Measurements from ENCODE around the gene SETD1A. TPM values are rescaled to one million over a fixed set of nuclear protein-coding genes. Genes with fewer than 3 reads are reported as not detected.

Gene SETD1A
- 3.8 and 4.3 TPM in 2 replicates for total RNA-seq (2014; rRNA removed; shearing (Covaris generic); ENCODE audit: low replicate concordance)

DNA sequence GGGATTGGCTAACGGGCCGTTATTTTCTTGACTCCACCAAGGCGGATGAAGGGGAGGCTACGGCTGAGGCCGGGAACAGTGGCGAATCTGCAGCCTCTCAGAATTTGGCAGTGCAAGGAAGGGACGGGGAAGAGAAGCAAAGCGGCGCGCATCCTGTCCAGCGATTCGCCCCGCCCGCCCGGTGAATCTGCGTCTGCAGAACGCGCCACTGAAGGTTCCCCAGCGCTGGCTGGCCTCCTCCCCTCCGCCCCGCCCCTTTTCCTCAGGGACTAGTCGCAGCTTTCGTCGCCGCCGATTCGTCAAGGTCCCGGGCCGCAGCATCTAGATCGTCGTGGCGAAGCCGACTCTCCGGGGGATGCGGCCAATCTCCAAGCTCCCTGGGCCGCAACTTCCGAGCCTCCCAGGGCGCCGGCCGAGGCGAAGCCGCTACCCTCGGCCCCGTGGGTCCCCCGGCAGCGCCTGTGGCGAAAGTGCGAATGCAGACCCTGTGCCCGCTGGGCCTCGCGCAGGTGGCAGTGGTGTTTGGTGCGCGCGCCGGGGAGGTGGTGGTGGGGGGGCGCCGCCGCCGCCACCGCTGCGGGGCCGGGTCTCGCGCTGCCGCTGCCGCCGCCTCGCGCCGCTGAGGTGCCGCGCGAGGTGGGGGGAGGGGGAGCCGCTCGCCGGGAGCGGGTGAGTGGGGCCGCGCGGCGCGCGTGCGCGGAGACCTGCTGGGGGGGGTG lies at the start of gene SETD1A:
TSS of gene SETD1A (plus strand) at position 299 of the 719 bp plus-strand sequence. CDS start 978 bp downstream, outside the sequence.
- no peaks in the 10 kb centered on the region for H3K9me3 ChIP-seq (ENCODE audit: low read length)
- peaks cover 33% of the 10 kb centered on the region for H3K4me1 ChIP-seq (ENCODE audit: low read length)
- peak within 1 kb of the TSS; percentile 98 for H3K4me2 ChIP-seq (ENCODE audit: low read depth, low read length, poor library complexity, severe bottlenecking)
- peak within 1 kb of the TSS; percentile 87 for H3K4me3 ChIP-seq (ENCODE audit: low read length)
- peaks cover 10% of the 10 kb centered on the region for H4K20me1 ChIP-seq (ENCODE audit: insufficient read depth, low read depth, low read length)
- peak; percentile 98 for DNase-seq
- no peaks in the 10 kb centered on the region for H3K9me2 ChIP-seq (replicated peaks; ENCODE audit: insufficient read depth, low read length)
- peaks cover 23% of the 10 kb centered on the region for H3K79me2 ChIP-seq (ENCODE audit: low read length)
- peak within 1 kb of the TSS; percentile 98 for H2AFZ ChIP-seq (ENCODE audit: low read length)
- peak within 1 kb of the TSS; percentile 96 for H3K9ac ChIP-seq (ENCODE audit: low read length)
- peaks cover 29% of the 10 kb centered on the region for H3K36me3 ChIP-seq (ENCODE audit: insufficient read depth, low read length)
- H3K27ac ChIP-seq (ENCODE audit: low read length): peak within 1 kb of the TSS; percentile 93
- H3K27me3 ChIP-seq (ENCODE audit: low read length): no peaks in the 10 kb centered on the region

DNA sequence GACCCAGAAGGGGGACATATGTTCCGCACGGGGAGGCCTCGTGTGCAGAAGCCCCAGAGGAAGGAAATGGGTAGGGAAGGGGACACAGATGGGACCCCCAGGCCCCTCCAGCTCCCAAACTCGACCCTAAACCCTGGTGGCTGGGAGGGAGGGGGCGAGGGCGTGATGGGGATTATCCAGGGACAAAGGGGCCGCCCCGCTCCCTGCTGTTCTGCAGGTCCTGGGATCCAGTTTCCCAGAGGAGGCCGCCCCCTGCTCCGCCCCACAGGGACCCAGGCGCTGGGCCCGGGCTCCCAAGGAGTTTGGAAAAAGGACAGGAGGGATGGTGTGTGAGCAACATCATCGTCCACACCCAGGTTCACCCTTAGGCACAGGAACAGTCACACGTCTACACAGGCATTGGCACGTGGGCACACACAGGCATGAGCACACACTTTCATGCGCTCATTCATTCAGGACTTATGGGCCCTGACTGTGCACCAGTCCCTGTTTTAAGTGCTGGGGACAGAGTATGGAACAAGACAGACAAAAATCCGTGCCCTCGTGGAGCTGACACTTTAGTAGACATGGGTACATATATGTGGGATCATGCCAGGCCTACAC lies 47.0 kb upstream of the SETD1A start:
- no peak overlapping the region for H3K4me2 ChIP-seq (ENCODE audit: low read depth, low read length, poor library complexity, severe bottlenecking)
- H3K36me3 ChIP-seq (ENCODE audit: insufficient read depth, low read length): no peaks in the 10 kb centered on the region
- no peaks in the 10 kb centered on the region for H3K27me3 ChIP-seq (ENCODE audit: low read length)
- H4K20me1 ChIP-seq (ENCODE audit: insufficient read depth, low read depth, low read length): no peaks in the 10 kb centered on the region
- no peak overlapping the region for H3K27ac ChIP-seq (ENCODE audit: low read length)
- no peak overlapping the region for H3K9ac ChIP-seq (ENCODE audit: low read length)
- H3K9me3 ChIP-seq (ENCODE audit: low read length): no peaks in the 10 kb centered on the region
- no peaks in the 10 kb centered on the region for H3K9me2 ChIP-seq (replicated peaks; ENCODE audit: insufficient read depth, low read length)
- H2AFZ ChIP-seq (ENCODE audit: low read length): no peak overlapping the region
- H3K79me2 ChIP-seq (ENCODE audit: low read length): no peaks in the 10 kb centered on the region
- no peak for DNase-seq
- peaks cover 6% of the 10 kb centered on the region for H3K4me1 ChIP-seq (ENCODE audit: low read length)
- H3K4me3 ChIP-seq (ENCODE audit: low read length): no peak overlapping the region

DNA sequence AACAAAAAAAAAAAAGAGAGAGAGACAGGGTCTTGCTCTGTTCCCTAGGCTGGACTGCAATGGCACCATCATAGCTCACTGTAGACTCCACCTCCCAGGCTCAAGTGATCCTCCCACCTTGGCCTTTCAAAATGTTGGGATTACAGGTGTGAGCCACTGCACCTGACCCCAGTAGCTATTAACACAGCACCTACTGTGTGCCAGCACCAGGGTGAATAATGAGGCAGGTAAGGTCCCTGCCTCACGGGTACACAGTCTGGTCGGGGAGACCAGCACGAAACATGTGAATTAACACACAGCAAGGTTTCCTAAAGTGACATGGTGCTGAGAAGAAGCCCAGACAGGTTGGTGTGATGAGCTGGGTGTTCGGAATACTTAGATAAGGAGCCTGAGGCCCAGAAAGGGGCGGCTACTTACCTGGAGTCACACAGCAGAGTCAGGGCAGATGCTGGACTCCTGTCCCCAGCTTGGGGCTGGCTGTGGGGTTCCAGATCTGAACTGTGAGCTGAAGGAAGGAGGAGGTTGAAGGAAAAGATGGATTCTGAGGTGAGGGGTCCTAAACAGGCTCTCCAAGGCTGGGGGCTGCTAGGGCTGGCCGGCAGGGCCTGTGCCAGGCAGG lies 44.7 kb upstream of the SETD1A start:
- H3K79me2 ChIP-seq (ENCODE audit: low read length): no peaks in the 10 kb centered on the region
- H3K27ac ChIP-seq (ENCODE audit: low read length): no peak overlapping the region
- no peaks in the 10 kb centered on the region for H4K20me1 ChIP-seq (ENCODE audit: insufficient read depth, low read depth, low read length)
- no peaks in the 10 kb centered on the region for H3K36me3 ChIP-seq (ENCODE audit: insufficient read depth, low read length)
- no peaks in the 10 kb centered on the region for H3K27me3 ChIP-seq (ENCODE audit: low read length)
- DNase-seq: peak; percentile 34
- no peaks in the 10 kb centered on the region for H3K9me3 ChIP-seq (ENCODE audit: low read length)
- H3K9me2 ChIP-seq (replicated peaks; ENCODE audit: insufficient read depth, low read length): no peaks in the 10 kb centered on the region
- no peak overlapping the region for H2AFZ ChIP-seq (ENCODE audit: low read length)
- H3K4me1 ChIP-seq (ENCODE audit: low read length): peaks cover 6% of the 10 kb centered on the region
- H3K4me2 ChIP-seq (ENCODE audit: low read depth, low read length, poor library complexity, severe bottlenecking): no peak overlapping the region
- no peak overlapping the region for H3K9ac ChIP-seq (ENCODE audit: low read length)
- no peak overlapping the region for H3K4me3 ChIP-seq (ENCODE audit: low read length)

DNA sequence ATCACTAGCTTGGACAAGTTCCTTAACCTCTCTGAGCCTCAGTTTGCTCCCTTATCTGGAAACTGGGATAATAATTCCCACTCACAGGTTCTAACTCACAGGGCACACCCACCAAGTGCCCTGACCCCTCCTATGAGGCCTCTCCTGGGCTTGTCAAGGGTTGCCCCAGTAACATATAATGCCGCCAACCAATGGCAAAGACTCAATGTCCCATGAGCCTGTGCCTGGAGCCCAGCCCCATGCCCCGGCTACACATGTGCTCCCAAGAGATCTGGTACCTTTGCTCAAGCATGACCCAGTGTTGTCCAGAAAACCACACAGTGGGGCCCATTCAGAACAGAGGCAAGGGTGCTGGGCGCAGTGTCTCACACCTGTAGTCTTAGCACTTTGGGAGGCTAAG lies 42.7 kb upstream of the SETD1A start:
- Histone ChIP-seq H3K4me2 (ENCODE audit: low read depth, low read length, poor library complexity, severe bottlenecking) (no peak overlapping the region), H2AFZ (ENCODE audit: low read length) (no peak overlapping the region), H3K9me3 (ENCODE audit: low read length) (no peaks in the 10 kb centered on the region), H3K27ac (ENCODE audit: low read length) (no peak overlapping the region), H3K4me3 (ENCODE audit: low read length) (no peak overlapping the region), H3K9me2 (replicated peaks; ENCODE audit: insufficient read depth, low read length) (no peaks in the 10 kb centered on the region), H3K9ac (ENCODE audit: low read length) (no peak overlapping the region), H3K79me2 (ENCODE audit: low read length) (no peaks in the 10 kb centered on the region), H3K27me3 (ENCODE audit: low read length) (no peaks in the 10 kb centered on the region), H4K20me1 (ENCODE audit: insufficient read depth, low read depth, low read length) (no peaks in the 10 kb centered on the region), H3K36me3 (ENCODE audit: insufficient read depth, low read length) (no peaks in the 10 kb centered on the region), H3K4me1 (ENCODE audit: low read length) (peaks cover 6% of the 10 kb centered on the region)
- DNase-seq: peak; percentile 75

DNA sequence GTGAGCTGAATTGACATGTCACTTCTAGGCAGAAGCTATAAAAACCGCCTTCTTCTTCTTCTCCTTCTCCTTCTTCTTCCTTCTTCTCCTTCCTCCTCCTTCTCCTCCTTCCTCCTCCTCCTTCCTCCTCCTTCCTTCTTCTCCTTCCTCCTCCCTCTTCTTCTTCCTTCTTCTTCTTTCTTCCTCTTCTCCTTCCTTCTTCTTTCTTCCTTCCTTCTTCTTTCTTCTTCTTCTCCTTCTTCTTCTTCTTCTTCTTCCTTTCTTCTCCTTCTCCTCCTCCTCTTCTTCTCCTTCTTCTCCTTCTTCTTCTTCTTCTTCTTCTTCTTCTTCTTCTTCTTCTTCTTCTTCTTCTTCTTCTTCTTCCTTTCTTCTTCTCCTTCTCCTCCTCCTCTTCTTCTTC lies 38.9 kb upstream of the SETD1A start:
- Histone ChIP-seq H3K4me3 (ENCODE audit: low read length) (no peak overlapping the region), H3K27ac (ENCODE audit: low read length) (no peak overlapping the region), H3K36me3 (ENCODE audit: insufficient read depth, low read length) (no peaks in the 10 kb centered on the region), H3K4me1 (ENCODE audit: low read length) (peaks cover 15% of the 10 kb centered on the region), H3K4me2 (ENCODE audit: low read depth, low read length, poor library complexity, severe bottlenecking) (no peak overlapping the region), H2AFZ (ENCODE audit: low read length) (no peak overlapping the region), H3K27me3 (ENCODE audit: low read length) (no peaks in the 10 kb centered on the region), H4K20me1 (ENCODE audit: insufficient read depth, low read depth, low read length) (no peaks in the 10 kb centered on the region), H3K79me2 (ENCODE audit: low read length) (no peaks in the 10 kb centered on the region), H3K9me3 (ENCODE audit: low read length) (no peaks in the 10 kb centered on the region), H3K9ac (ENCODE audit: low read length) (no peak overlapping the region), H3K9me2 (replicated peaks; ENCODE audit: insufficient read depth, low read length) (no peaks in the 10 kb centered on the region)
- peak; percentile 34 for DNase-seq

DNA sequence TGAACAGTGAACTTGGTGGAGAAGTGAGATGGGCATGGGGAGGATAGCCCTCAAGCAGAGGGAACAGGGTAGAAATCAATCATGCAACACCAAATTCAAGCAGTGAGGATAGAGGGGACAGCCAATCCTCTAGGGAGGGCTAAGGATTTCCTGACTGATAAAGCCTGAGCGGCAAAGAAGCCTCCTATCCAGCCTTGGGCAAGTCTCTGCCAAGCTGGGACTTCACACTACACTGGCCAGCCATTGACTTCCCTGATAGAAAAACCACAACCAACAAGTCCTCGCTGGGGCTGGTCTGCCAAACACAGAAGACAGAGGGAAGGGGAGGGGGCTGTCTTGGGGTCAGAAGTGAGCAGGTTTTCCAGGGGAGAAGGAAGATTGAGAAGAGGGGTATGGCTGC lies 36.7 kb upstream of the SETD1A start:
- Histone ChIP-seq H3K4me2 (ENCODE audit: low read depth, low read length, poor library complexity, severe bottlenecking) (no peak overlapping the region), H3K36me3 (ENCODE audit: insufficient read depth, low read length) (no peaks in the 10 kb centered on the region), H3K4me1 (ENCODE audit: low read length) (peaks cover 20% of the 10 kb centered on the region), H3K4me3 (ENCODE audit: low read length) (no peak overlapping the region), H3K9ac (ENCODE audit: low read length) (no peak overlapping the region), H2AFZ (ENCODE audit: low read length) (no peak overlapping the region), H3K27me3 (ENCODE audit: low read length) (no peaks in the 10 kb centered on the region), H3K79me2 (ENCODE audit: low read length) (peaks cover 11% of the 10 kb centered on the region), H4K20me1 (ENCODE audit: insufficient read depth, low read depth, low read length) (no peaks in the 10 kb centered on the region), H3K9me3 (ENCODE audit: low read length) (no peaks in the 10 kb centered on the region), H3K27ac (ENCODE audit: low read length) (no peak overlapping the region), H3K9me2 (replicated peaks; ENCODE audit: insufficient read depth, low read length) (no peaks in the 10 kb centered on the region)
- no peak for DNase-seq

DNA sequence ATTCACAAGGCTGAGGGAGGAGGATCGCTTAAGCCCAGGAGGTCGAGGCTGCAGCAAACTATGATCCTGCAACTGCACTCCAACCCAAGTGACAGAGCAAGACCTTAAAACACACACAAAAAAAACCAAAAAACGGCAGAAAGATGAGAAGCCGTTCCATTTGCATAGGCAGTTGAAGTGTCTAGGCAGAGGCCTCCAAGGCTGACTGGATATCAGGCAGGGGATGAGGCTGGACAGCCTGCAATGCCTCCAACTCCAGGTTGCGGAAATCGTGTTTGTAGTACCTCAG lies 36.2 kb upstream of the SETD1A start:
- Histone ChIP-seq H3K27me3 (ENCODE audit: low read length) (no peaks in the 10 kb centered on the region), H3K4me2 (ENCODE audit: low read depth, low read length, poor library complexity, severe bottlenecking) (peak overlapping the region; percentile 76), H3K9me2 (replicated peaks; ENCODE audit: insufficient read depth, low read length) (no peaks in the 10 kb centered on the region), H3K4me1 (ENCODE audit: low read length) (peaks cover 20% of the 10 kb centered on the region), H3K79me2 (ENCODE audit: low read length) (peaks cover 11% of the 10 kb centered on the region), H3K27ac (ENCODE audit: low read length) (no peak overlapping the region), H2AFZ (ENCODE audit: low read length) (peak overlapping the region; percentile 29; the same call in 1 of the 2 replicates), H3K9me3 (ENCODE audit: low read length) (no peaks in the 10 kb centered on the region), H3K4me3 (ENCODE audit: low read length) (peak overlapping the region; percentile 68; the same call in 1 of the 2 replicates), H3K9ac (ENCODE audit: low read length) (no peak overlapping the region; the same call in 1 of the 2 replicates), H3K36me3 (ENCODE audit: insufficient read depth, low read length) (no peaks in the 10 kb centered on the region), H4K20me1 (ENCODE audit: insufficient read depth, low read depth, low read length) (no peaks in the 10 kb centered on the region)
- no peak for DNase-seq

DNA sequence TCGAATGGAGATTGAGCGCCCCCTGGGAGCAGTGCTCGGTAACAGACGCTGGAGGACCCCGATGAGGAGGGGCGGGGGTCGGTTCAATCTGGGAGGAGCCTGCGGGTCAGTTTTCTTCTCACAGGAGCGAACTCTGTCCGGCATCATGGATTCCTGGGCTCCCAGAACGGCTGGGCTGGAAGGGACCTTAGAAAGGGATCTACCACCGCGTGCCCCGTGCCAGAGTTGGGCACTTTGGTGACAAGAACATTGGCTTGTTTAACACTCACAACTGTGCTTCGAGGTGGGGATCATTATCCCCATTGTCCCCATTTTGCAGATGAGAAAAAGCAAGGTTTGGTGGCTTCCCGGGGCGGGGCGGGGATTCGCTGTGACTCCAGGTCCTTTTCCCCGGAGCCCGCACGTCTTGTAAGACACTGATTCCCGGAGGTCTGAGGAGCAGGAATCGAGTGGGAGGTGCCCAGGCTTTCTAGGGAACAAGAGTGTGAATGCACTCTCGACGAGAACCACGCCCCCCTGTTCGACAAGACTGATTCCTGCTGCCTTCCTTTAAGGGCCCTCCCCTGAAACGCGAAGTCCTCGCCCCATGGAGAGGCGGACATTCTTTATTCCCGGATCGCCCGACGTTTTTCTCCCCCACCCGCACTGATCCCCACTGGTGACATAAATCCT lies 35.7 kb upstream of the SETD1A start:
- Histone ChIP-seq H2AFZ (ENCODE audit: low read length) (peak overlapping the region; percentile 63; the same call in 1 of the 2 replicates), H3K79me2 (ENCODE audit: low read length) (peaks cover 14% of the 10 kb centered on the region), H3K4me3 (ENCODE audit: low read length) (peak overlapping the region; percentile 68), H3K4me2 (ENCODE audit: low read depth, low read length, poor library complexity, severe bottlenecking) (peak overlapping the region; percentile 76), H3K27me3 (ENCODE audit: low read length) (no peaks in the 10 kb centered on the region), H3K27ac (ENCODE audit: low read length) (peak overlapping the region; percentile 41; the same call in 1 of the 2 replicates), H3K4me1 (ENCODE audit: low read length) (peaks cover 20% of the 10 kb centered on the region), H3K36me3 (ENCODE audit: insufficient read depth, low read length) (no peaks in the 10 kb centered on the region), H3K9ac (ENCODE audit: low read length) (peak overlapping the region; percentile 66), H3K9me3 (ENCODE audit: low read length) (no peaks in the 10 kb centered on the region), H4K20me1 (ENCODE audit: insufficient read depth, low read depth, low read length) (no peaks in the 10 kb centered on the region), H3K9me2 (replicated peaks; ENCODE audit: insufficient read depth, low read length) (no peaks in the 10 kb centered on the region)
- peak; percentile 96 for DNase-seq
